Measurements from ENCODE around the gene EXTL1. TPM values are rescaled to one million over a fixed set of nuclear protein-coding genes. Genes with fewer than 3 reads are reported as not detected.

The EXTL1 gene
- total RNA-seq, 1 experiment from 2014 or later, result 0.26 TPM

- CTCF ChIA-PET, result interaction anchor here (0.5 to 0.8 kb wide), 3 partner anchors 83 to 192 kb away, joined by 3 to 4 read pairs (median 3); no protein-coding TSS in a partner anchor
- Histone ChIP-seq H3K36me3 (ENCODE audit: low read depth, low read length) (no peaks in the 10 kb centered on the region), H2AFZ (ENCODE audit: low read length) (no peak overlapping the region), H3K9ac (ENCODE audit: low read length) (no peak overlapping the region), H3K9me2 (replicated peaks; ENCODE audit: low read length) (no peaks in the 10 kb centered on the region), H3F3A (ENCODE audit: low read length, unreplicated experiment) (no peaks in the 10 kb centered on the region), H4K20me1 (ENCODE audit: low read length) (no peaks in the 10 kb centered on the region), H3K4me2 (ENCODE audit: low read length) (no peak overlapping the region), H3K9me3 (ENCODE audit: low read length) (no peaks in the 10 kb centered on the region), H3K4me1 (ENCODE audit: insufficient read depth, low read length) (no peaks in the 10 kb centered on the region), H3K4me3 (ENCODE audit: low read length) (no peak overlapping the region), H3K27ac (ENCODE audit: low read length) (no peak overlapping the region), H3K27me3 (ENCODE audit: low read length) (no peaks in the 10 kb centered on the region), H3K79me2 (ENCODE audit: low read length) (no peaks in the 10 kb centered on the region)
- TF ChIP-seq EZH2phosphoT487 (IDR thresholded peaks at IDR 0.05; ENCODE audit: borderline replicate concordance, low read length), result no peak
- TF ChIP-seq EZH2 (IDR thresholded peaks at IDR 0.05; ENCODE audit: low read length, unreplicated experiment), result no peak
- TF ChIP-seq, protein P1, sequence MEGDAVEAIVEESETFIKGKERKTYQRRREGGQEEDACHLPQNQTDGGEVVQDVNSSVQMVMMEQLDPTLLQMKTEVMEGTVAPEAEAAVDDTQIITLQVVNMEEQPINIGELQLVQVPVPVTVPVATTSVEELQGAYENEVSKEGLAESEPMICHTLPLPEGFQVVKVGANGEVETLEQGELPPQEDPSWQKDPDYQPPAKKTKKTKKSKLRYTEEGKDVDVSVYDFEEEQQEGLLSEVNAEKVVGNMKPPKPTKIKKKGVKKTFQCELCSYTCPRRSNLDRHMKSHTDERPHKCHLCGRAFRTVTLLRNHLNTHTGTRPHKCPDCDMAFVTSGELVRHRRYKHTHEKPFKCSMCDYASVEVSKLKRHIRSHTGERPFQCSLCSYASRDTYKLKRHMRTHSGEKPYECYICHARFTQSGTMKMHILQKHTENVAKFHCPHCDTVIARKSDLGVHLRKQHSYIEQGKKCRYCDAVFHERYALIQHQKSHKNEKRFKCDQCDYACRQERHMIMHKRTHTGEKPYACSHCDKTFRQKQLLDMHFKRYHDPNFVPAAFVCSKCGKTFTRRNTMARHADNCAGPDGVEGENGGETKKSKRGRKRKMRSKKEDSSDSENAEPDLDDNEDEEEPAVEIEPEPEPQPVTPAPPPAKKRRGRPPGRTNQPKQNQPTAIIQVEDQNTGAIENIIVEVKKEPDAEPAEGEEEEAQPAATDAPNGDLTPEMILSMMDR (conservative IDR thresholded peaks at IDR 0.05; ENCODE audit: low read depth, low read length), result no peak
- DNase-seq, result no peak
- no TSS peak for BruUV-seq (replicated peaks)
- no peak; the same call in 1 of the 2 replicates for ATAC-seq
- intact Hi-C loops (cut with micrococcal nuclease), result no loop called here
- POLR2A ChIA-PET (ENCODE audit: unreplicated experiment), result no interaction called here
Observed at GRCh38 chr1:26029054-26029863, 7.7 kb downstream of the EXTL1 start.

GRCh38 chr1:26029864-26030481 is 8.4 kb downstream of the EXTL1 start:
- no peaks in the 10 kb centered on the region for H3K27me3 ChIP-seq (ENCODE audit: low read length)
- H4K20me1 ChIP-seq (ENCODE audit: low read length), result no peaks in the 10 kb centered on the region
- H2AFZ ChIP-seq (ENCODE audit: low read length), result no peak overlapping the region
- H3K36me3 ChIP-seq (ENCODE audit: low read depth, low read length), result no peaks in the 10 kb centered on the region
- intact Hi-C loops (cut with micrococcal nuclease), result no loop called here
- no peak overlapping the region for H3K9ac ChIP-seq (ENCODE audit: low read length)
- DNase-seq (no peak), ATAC-seq (no peak)
- H3K9me3 ChIP-seq (ENCODE audit: low read length), result no peaks in the 10 kb centered on the region
- H3K4me3 ChIP-seq (ENCODE audit: low read length), result no peak overlapping the region
- no peaks in the 10 kb centered on the region for H3K79me2 ChIP-seq (ENCODE audit: low read length)
- TF ChIP-seq EZH2phosphoT487 (IDR thresholded peaks at IDR 0.05; ENCODE audit: borderline replicate concordance, low read length) (no peak), EZH2 (IDR thresholded peaks at IDR 0.05; ENCODE audit: low read length, unreplicated experiment) (no peak)
- TF ChIP-seq, protein P1 (conservative IDR thresholded peaks at IDR 0.05; ENCODE audit: low read depth, low read length), result peak; percentile 37; the same call in 1 of the 2 replicates
- BruUV-seq (replicated peaks), result no TSS peak
- POLR2A ChIA-PET (ENCODE audit: unreplicated experiment), result no interaction called here
- H3K9me2 ChIP-seq (replicated peaks; ENCODE audit: low read length), result no peaks in the 10 kb centered on the region
- H3K27ac ChIP-seq (ENCODE audit: low read length), result no peak overlapping the region
- H3K4me2 ChIP-seq (ENCODE audit: low read length), result no peak overlapping the region
- 0 out of 2 replicates have a peak, but pooled peaks cover 5% of the 10 kb centered on the region for H3K4me1 ChIP-seq (ENCODE audit: insufficient read depth, low read length)
- CTCF ChIA-PET, result interaction anchor here (0.5 to 0.8 kb wide), 3 partner anchors 84 to 193 kb away, joined by 3 to 4 read pairs (median 3); no protein-coding TSS in a partner anchor
- H3F3A ChIP-seq (ENCODE audit: low read length, unreplicated experiment), result no peaks in the 10 kb centered on the region

All from PC-3 (cell line).